Right atrium auricular region (tissue), 2 donors: ENCODE measurements around the gene TDRD1. TPM values are rescaled to one million over a fixed set of nuclear protein-coding genes. Genes with fewer than 3 reads are reported as not detected.

Experiments
- DNase-seq: peaks from one replicate; pipeline ENCODE4 v3.0.0-alpha.2; 2019; ENCODE audit warnings: low spot score
- H3K27ac ChIP-seq, 2 donors: fragments of 200-600 bp; sonication (generic); 1 replicate in 1 of 2; 2 replicates in 1 of 2; pipeline ENCODE4 v1.5.1; 2016 to 2019
- H3K27me3 ChIP-seq, 2 donors: fragments of 200-600 bp; sonication (generic); one replicate each; pipeline versions ENCODE4 v1.5.1 to v1.6.0; 2017 to 2019
- H3K36me3 ChIP-seq: fragments of 200-600 bp; sonication (generic); one replicate; pipeline ENCODE4 v1.5.1; 2016
- H3K4me1 ChIP-seq, 2 donors: fragments of 200-600 bp; sonication (generic); one replicate each; pipeline versions ENCODE4 v1.5.1 to v1.6.0; 2017 to 2019
- H3K4me3 ChIP-seq, 2 donors: fragments of 200-600 bp; sonication (generic); 1 replicate in 1 of 2; 2 replicates in 1 of 2; pipeline ENCODE4 v1.5.1; 2017 to 2019; ENCODE audit warnings: mild to moderate bottlenecking in 1 of 2, moderate library complexity in 1 of 2
- H3K9me3 ChIP-seq, 2 donors: fragments of 200-600 bp; sonication (generic); one replicate each; pipeline ENCODE4 v1.5.1; 2019
- total RNA-seq, 2 donors: library from RNA; depleted of rRNA; stranded (reverse); fragments of >200 nt; gene quantifications; one replicate each; pipeline ENCODE4 v1.1.0, GENCODE V29; 2016
- TF ChIP-seq, protein P1 (sequence below), 2 donors: fragments of 200-600 bp; sonication (generic); IDR thresholded peaks; one replicate each; pipeline ENCODE4 v1.5.1; 2019; ENCODE audit warnings: antibody characterized with exemption in 2 of 2

Gene TDRD1
- total RNA-seq, 2 donors from 2014 or later = 0.12 to 1.1 TPM

DNA sequence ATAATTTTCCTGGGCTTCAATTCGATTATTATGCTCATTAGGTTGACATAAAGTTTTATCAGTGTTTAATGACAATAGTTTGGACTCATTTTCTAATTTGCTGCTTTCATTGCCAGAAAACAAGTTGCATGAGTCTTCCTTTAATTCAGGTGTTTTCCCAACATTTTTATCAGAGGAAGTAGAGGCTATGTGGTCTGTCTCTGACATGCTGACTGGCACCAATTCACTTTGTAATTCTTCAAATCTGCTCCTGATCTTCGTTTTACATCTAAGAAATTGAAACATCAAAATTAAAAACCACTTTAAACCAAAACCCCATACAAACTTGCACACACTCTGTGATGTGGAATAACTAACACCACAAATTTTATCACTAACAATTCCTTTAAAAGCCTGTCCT lies 16.1 kb upstream of the TDRD1 start:
- Histone ChIP-seq H3K27me3 (no peaks in the 10 kb centered on the region), H3K4me1 (peaks cover 0 to 23% of the 10 kb centered on the region in 2 donors), H3K36me3 (no peaks in the 10 kb centered on the region), H3K9me3 (peaks cover 0 to under 1% of the 10 kb centered on the region in 2 donors), H3K4me3 (no peak overlapping the region), H3K27ac (peak overlapping the region in 1 of 2 donors; percentile 37)
- no peak for DNase-seq
- TF ChIP-seq, protein P1, sequence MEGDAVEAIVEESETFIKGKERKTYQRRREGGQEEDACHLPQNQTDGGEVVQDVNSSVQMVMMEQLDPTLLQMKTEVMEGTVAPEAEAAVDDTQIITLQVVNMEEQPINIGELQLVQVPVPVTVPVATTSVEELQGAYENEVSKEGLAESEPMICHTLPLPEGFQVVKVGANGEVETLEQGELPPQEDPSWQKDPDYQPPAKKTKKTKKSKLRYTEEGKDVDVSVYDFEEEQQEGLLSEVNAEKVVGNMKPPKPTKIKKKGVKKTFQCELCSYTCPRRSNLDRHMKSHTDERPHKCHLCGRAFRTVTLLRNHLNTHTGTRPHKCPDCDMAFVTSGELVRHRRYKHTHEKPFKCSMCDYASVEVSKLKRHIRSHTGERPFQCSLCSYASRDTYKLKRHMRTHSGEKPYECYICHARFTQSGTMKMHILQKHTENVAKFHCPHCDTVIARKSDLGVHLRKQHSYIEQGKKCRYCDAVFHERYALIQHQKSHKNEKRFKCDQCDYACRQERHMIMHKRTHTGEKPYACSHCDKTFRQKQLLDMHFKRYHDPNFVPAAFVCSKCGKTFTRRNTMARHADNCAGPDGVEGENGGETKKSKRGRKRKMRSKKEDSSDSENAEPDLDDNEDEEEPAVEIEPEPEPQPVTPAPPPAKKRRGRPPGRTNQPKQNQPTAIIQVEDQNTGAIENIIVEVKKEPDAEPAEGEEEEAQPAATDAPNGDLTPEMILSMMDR (IDR thresholded peaks at IDR 0.05) = no peak

GRCh38 chr10:114166043-114166442 lies 13.1 kb upstream of the TDRD1 start:
- no peaks in the 10 kb centered on the region for H3K27me3 ChIP-seq
- no peak for DNase-seq
- TF ChIP-seq, protein P1 (IDR thresholded peaks at IDR 0.05) = no peak
- peaks cover 0 to 23% of the 10 kb centered on the region in 2 donors for H3K4me1 ChIP-seq
- H3K36me3 ChIP-seq = no peaks in the 10 kb centered on the region
- peaks cover 0 to 10% of the 10 kb centered on the region in 2 donors for H3K9me3 ChIP-seq
- H3K27ac ChIP-seq = peak overlapping the region in 1 of 2 donors; percentile 28
- H3K4me3 ChIP-seq = no peak overlapping the region

GRCh38 chr10:114166494-114166893 lies 12.7 kb upstream of the TDRD1 start:
- no peak for DNase-seq
- peak overlapping the region in 1 of 2 donors; percentile 28 for H3K27ac ChIP-seq
- TF ChIP-seq, protein P1 (IDR thresholded peaks at IDR 0.05) = no peak
- no peak overlapping the region for H3K4me3 ChIP-seq
- H3K4me1 ChIP-seq = peaks cover 0 to 23% of the 10 kb centered on the region in 2 donors
- no peaks in the 10 kb centered on the region for H3K27me3 ChIP-seq
- peaks cover 0 to 10% of the 10 kb centered on the region in 2 donors for H3K9me3 ChIP-seq
- no peaks in the 10 kb centered on the region for H3K36me3 ChIP-seq

- TF ChIP-seq, protein P1 (IDR thresholded peaks at IDR 0.05) = no peak
- no peak for DNase-seq
Observed at GRCh38 chr10:114167985-114168384, 11.2 kb upstream of the TDRD1 start.

DNA sequence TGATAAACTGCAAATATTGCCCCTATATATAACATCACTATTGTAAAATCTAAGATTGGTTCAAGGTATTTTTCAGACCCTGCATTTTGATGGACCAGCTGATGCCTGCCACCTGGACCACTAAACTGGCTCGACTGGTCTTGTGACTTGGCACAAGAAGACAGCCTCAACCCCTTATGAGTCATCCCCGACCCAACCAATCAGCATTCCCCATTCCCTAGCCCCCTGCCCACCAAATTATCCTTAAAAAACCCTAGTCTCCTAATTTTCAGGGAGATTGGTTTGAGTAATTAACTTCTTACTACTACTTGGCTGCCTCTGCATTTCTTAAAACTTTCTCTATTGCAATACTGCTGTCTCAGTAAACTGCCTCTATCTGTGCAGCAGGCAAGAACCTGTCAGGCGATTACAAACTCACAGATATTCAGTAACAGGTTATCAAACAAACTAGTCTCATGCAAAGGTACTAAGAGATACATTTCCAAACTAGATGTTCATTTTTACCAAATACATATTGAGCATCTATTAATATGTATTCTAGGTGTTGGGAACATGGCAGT lies 10.6 kb upstream of the TDRD1 start:
- no peaks in the 10 kb centered on the region for H3K36me3 ChIP-seq
- TF ChIP-seq, protein P1 (IDR thresholded peaks at IDR 0.05) = no peak
- no peak overlapping the region for H3K4me3 ChIP-seq
- H3K9me3 ChIP-seq = peaks cover 0 to 10% of the 10 kb centered on the region in 2 donors
- no peak overlapping the region for H3K27ac ChIP-seq
- no peak for DNase-seq
- H3K4me1 ChIP-seq = peaks cover 0 to 24% of the 10 kb centered on the region in 2 donors
- no peaks in the 10 kb centered on the region for H3K27me3 ChIP-seq

More at GRCh38 chr10:114167985-114168384, 11.2 kb upstream of the TDRD1 start:
- H3K4me1 ChIP-seq = peaks cover 0 to 29% of the 10 kb centered on the region in 2 donors
- H3K4me3 ChIP-seq = no peak overlapping the region
- H3K27ac ChIP-seq = no peak overlapping the region
- H3K9me3 ChIP-seq = peaks cover 0 to 10% of the 10 kb centered on the region in 2 donors
- H3K36me3 ChIP-seq = no peaks in the 10 kb centered on the region
- no peaks in the 10 kb centered on the region for H3K27me3 ChIP-seq

GRCh38 chr10:114172216-114172615 lies 6.9 kb upstream of the TDRD1 start:
- peak overlapping the region; percentile 95 for H3K4me3 ChIP-seq
- DNase-seq = no peak
- peaks cover 0 to 10% of the 10 kb centered on the region in 2 donors for H3K9me3 ChIP-seq
- no peaks in the 10 kb centered on the region for H3K36me3 ChIP-seq
- H3K27ac ChIP-seq = peak overlapping the region; percentile 98
- TF ChIP-seq, protein P1 (IDR thresholded peaks at IDR 0.05) = no peak
- H3K4me1 ChIP-seq = peaks cover 0 to 11% of the 10 kb centered on the region in 2 donors
- H3K27me3 ChIP-seq = no peaks in the 10 kb centered on the region
